HFF-Myc (cell line): Measurements from ENCODE around the gene CCDC51.
"Not testable (repeated sequence)": the region's sequence is repeated elsewhere in the genome, so short reads cannot be mapped to it uniquely, and the experiment has no call there.

ENCODE experiments used
- DNase-seq: peaks from one replicate; pipeline ENCODE4 v3.0.0-alpha.2; 2011; ENCODE audit warnings: low read depth; ENCODE audit errors: extremely low read depth
- H3K4me3 ChIP-seq: replicated peaks from 2 replicates; pipeline ENCODE4 v1.5.1; 2011; ENCODE audit warnings: low read depth, mild to moderate bottlenecking, control low read depth, low read length
- TF ChIP-seq, protein P1 (sequence below): IDR thresholded peaks from 2 replicates; pipeline ENCODE4 v1.5.1; 2012; ENCODE audit warnings: mild to moderate bottlenecking, low read depth, low read length, control low read depth; ENCODE audit errors: missing control alignments

The CCDC51 gene

GRCh38 chr3:48439820-48440589, at the start of gene CCDC51, which contains the start of gene TMA7:
TSS of gene CCDC51 (minus strand) at chr3:48440119. CDS start at chr3:48435128, 4,991 bp downstream.
TSS of gene TMA7 (plus strand) at chr3:48440257. CDS start at chr3:48440297, 40 bp downstream.
- peak within 1 kb of the TSS; percentile 98 for H3K4me3 ChIP-seq
- TF ChIP-seq, protein P1, sequence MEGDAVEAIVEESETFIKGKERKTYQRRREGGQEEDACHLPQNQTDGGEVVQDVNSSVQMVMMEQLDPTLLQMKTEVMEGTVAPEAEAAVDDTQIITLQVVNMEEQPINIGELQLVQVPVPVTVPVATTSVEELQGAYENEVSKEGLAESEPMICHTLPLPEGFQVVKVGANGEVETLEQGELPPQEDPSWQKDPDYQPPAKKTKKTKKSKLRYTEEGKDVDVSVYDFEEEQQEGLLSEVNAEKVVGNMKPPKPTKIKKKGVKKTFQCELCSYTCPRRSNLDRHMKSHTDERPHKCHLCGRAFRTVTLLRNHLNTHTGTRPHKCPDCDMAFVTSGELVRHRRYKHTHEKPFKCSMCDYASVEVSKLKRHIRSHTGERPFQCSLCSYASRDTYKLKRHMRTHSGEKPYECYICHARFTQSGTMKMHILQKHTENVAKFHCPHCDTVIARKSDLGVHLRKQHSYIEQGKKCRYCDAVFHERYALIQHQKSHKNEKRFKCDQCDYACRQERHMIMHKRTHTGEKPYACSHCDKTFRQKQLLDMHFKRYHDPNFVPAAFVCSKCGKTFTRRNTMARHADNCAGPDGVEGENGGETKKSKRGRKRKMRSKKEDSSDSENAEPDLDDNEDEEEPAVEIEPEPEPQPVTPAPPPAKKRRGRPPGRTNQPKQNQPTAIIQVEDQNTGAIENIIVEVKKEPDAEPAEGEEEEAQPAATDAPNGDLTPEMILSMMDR: no peak
- peak; percentile 90 for DNase-seq

DNA sequence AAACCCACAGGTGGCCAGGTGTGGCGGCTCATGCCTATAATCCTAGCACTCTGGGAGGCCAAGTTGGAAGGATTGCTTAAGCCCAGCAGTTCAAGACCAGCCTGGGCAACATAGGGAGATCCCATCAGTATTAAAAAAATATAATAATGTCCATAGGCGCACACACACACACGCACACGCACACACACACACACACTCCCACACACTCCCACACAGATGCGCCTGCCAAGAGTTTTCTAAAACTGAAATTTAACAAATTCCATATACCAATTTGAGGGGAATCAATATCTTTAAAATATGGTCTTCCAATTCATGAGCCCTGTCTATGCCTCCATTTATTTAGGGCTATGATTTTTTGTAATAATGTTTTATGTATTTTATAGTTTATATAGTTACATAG, 47.0 kb upstream of the CCDC51 start:
- no peak overlapping the region for H3K4me3 ChIP-seq
- DNase-seq: no peak
- TF ChIP-seq, protein P1: no peak

GRCh38 chr3:48482822-48483221, 42.9 kb upstream of the CCDC51 start:
- H3K4me3 ChIP-seq, DNase-seq: not testable (repeated sequence)

- not testable (repeated sequence) for H3K4me3 ChIP-seq, DNase-seq
Measured at GRCh38 chr3:48480891-48481290, 41.0 kb upstream of the CCDC51 start.

DNA sequence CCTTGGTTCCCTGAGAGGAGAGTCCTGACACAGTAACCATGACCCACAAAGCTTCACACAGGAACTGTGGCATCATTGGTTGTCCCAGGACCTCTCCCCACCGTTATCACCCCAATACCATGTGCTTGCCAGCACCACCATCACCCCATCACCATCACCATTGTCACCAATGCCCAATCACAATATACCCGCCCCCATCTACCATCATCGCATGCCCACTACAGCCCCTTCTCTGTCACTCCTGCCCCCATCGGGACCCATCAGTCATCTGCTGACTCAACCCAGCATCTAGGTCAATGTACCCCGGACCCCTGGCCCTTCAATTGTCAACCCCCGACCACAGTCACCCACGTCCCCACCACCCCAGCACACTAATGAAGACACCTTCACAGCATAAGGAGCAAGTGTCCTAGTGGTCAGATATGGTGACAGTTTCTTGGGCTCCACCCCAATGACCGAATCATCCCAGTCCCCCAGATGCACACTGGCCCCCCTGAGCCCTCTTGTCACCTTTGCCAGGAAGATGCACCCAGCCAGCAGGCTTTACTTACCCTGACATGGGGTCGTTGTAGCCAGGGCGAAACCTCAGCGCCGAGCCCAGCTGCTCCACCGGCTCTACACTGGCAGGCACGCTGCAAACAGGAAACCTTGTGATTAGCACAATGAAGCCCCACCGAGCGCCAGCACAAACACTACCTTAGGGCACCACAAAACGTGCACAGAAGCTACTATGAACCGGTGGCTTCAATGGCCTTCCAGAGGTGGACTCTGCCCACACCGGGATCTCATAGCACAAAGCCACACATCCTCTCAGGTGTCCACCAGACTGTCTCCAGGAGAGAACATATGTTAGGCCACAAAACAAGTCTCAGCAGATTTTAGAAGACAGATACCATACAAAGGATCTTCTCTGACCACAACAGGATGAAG, 39.0 kb upstream of the CCDC51 start:
- no peak for DNase-seq
- TF ChIP-seq, protein P1: no peak
- no peak overlapping the region for H3K4me3 ChIP-seq

DNA sequence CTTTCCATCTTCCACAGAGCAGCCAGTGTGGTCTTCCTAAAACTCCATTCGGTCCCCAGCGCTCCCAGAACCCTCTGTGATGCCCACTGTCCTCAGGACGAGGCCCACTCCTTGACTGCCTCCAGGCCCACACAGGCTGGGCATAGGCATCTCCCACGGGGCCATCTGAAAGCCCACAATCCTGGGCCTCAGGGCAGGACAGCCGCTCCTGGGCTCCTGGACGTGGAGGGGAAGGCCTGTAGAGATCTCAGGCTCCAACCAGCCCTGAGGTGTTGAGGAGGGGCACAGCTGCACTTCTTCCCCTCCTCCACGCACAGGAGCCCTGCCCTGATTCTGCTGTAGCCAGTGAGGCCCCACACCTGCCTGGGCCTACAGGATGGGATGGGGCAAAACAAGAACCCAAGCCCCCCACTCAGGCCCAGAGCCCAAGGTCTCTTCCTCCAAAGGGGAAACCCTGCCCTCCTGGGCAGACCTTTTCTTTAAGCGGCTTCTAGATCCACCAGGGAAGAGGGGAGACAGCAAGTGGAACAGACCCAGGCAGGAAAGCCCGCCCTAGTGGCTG, 38.1 kb upstream of the CCDC51 start:
- no peak for DNase-seq
- H3K4me3 ChIP-seq: no peak overlapping the region
- TF ChIP-seq, protein P1: no peak

- H3K4me3 ChIP-seq: no peak overlapping the region
- TF ChIP-seq, protein P1: no peak
- DNase-seq: no peak
Measured at GRCh38 chr3:48476426-48477053, 36.6 kb upstream of the CCDC51 start.
